ENCODE data around the gene ADAMTSL1. TPM values are rescaled to one million over a fixed set of nuclear protein-coding genes. Genes with fewer than 3 reads are reported as not detected.

ADAMTSL1 gene
- total and polyA plus RNA-seq, 9 of the 15 experiments (the other 6 are each of a cell fraction or from before 2014, with no cell fraction given): 0.01 TPM; not detected in 8

DNA sequence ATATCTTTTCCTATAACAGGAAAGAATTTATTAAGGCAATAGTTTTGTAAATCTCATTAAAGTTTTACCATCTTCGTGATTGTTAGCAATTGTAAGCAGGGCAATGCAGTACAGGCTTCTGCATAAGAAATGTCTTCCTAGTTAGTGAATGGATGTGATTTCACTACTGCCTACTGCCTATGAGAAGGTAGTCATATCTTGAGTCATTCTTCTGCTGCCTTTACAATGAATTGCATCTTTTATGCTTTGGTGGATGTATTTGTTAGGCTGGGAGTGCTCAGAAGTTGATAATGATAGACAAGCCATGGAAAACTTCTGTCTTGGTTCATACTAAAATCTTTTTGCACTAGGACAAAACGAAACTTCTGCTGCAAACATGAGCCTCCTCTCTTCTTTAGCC, 128.0 kb downstream of the ADAMTSL1 start:
- H3K4me1 ChIP-seq (replicated peaks in 1 of 2; ENCODE audit: control insufficient read depth in 2 of 2, insufficient read depth in 2 of 2, low read length in 2 of 2): no peaks in the 10 kb centered on the region
- no peak for ATAC-seq
- no peaks in the 10 kb centered on the region for H3K27me3 ChIP-seq (ENCODE audit: control insufficient read depth in 2 of 2, insufficient read depth in 2 of 2, low read length in 2 of 2)
- 0% methylated on average over 2 of the region's 2 CpGs for WGBS (ENCODE audit: insufficient coverage, low coverage, missing lambda C conversion rate)
- no peak overlapping the region for H3K4me2 ChIP-seq (ENCODE audit: insufficient read depth, low read length)
- no peaks in the 10 kb centered on the region for H3K79me2 ChIP-seq (ENCODE audit: control insufficient read depth, insufficient read depth, low read length)
- TF ChIP-seq, protein P1, sequence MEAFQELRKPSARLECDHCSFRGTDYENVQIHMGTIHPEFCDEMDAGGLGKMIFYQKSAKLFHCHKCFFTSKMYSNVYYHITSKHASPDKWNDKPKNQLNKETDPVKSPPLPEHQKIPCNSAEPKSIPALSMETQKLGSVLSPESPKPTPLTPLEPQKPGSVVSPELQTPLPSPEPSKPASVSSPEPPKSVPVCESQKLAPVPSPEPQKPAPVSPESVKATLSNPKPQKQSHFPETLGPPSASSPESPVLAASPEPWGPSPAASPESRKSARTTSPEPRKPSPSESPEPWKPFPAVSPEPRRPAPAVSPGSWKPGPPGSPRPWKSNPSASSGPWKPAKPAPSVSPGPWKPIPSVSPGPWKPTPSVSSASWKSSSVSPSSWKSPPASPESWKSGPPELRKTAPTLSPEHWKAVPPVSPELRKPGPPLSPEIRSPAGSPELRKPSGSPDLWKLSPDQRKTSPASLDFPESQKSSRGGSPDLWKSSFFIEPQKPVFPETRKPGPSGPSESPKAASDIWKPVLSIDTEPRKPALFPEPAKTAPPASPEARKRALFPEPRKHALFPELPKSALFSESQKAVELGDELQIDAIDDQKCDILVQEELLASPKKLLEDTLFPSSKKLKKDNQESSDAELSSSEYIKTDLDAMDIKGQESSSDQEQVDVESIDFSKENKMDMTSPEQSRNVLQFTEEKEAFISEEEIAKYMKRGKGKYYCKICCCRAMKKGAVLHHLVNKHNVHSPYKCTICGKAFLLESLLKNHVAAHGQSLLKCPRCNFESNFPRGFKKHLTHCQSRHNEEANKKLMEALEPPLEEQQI (IDR thresholded peaks at IDR 0.05): no peak
- FAIRE-seq: no peak
- no peaks in the 10 kb centered on the region for H4K20me1 ChIP-seq (replicated peaks; ENCODE audit: control insufficient read depth, insufficient read depth, low read length)
- ChIA-PET CTCF (ENCODE audit: low intra/inter-chr PET ratio) (no interaction called here), POLR2A (no interaction called here)
- in situ Hi-C loops (cut with MboI) (no loop called here), intact Hi-C loops (cut with micrococcal nuclease) (no loop called here)
- no peaks in the 10 kb centered on the region for H3K9me1 ChIP-seq (ENCODE audit: control insufficient read depth, insufficient read depth, low read length)
- H3K9ac ChIP-seq (ENCODE audit: insufficient read depth in 1 of 2, low read depth in 2 of 2, low read length in 2 of 2): no peak overlapping the region
- H3K4me3 ChIP-seq: no peak overlapping the region
- H3K9me3 ChIP-seq (replicated peaks; ENCODE audit: control insufficient read depth, insufficient read depth, low read depth, low read length): no peaks in the 10 kb centered on the region
- H2AFZ ChIP-seq (ENCODE audit: low read depth, low read length): no peak overlapping the region
- H3K27ac ChIP-seq (ENCODE audit: extremely low read depth, low read depth, low read length): no peak overlapping the region
- H3K36me3 ChIP-seq (ENCODE audit: control insufficient read depth, insufficient read depth, low read length): no peaks in the 10 kb centered on the region
- DNase-seq (ENCODE audit: extremely low read depth in 1 of 4, low spot score in 3 of 4): no peak
- no TSS peak for BruUV-seq (replicated peaks)

Measured in K562 (cell line).